NB4 (cell line): ENCODE results near the gene LSM11.
A peak's percentile ranks its signal among the peaks of the same experiment; 100 is the strongest.

Experiments
- DNase-seq: peaks from one replicate; pipeline ENCODE4 v3.0.0; 2010; ENCODE audit warnings: low read depth
- H3K4me3 ChIP-seq: one replicate; pipeline ENCODE4 v1.5.1; 2011; ENCODE audit warnings: mild to moderate bottlenecking, low read depth, low read length, moderate library complexity
- MAX ChIP-seq: IDR thresholded peaks from 2 replicates; pipeline ENCODE4 v1.6.1; 2011; ENCODE audit warnings: low read depth, low read length
- MYC ChIP-seq: IDR thresholded peaks from 2 replicates; pipeline ENCODE4 v1.6.1; 2011; ENCODE audit warnings: low read depth, low read length
- POLR2A ChIP-seq: IDR thresholded peaks from 2 replicates; pipeline ENCODE4 v1.6.1; 2011; ENCODE audit warnings: mild to moderate bottlenecking; ENCODE audit not compliant: insufficient read length; ENCODE audit errors: extremely low read depth
- TF ChIP-seq, protein P1 (sequence below): IDR thresholded peaks from one replicate; pipeline ENCODE4 v1.5.1; 2012; ENCODE audit warnings: low read depth, low read length

LSM11 gene

DNA sequence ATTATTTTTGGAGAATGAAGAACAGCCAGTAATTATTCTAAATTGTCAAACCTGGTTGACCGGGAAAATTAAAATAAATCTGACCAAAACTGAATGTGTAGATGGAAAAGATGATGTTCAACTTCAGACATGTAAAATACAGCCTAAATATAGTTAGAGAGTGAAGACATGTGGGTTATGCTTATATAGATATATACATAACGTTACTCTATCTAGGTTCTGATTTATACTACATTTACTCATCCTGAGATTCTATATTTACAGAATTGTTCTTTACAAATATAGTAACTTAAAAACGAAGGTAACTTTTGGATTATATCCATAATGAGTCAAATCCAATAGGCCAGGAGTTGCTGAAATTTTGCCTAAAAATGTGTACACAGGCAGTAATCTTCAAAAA is 33.1 kb upstream of the LSM11 start:
- TF ChIP-seq POLR2A (no peak), MYC (no peak), MAX (no peak)
- TF ChIP-seq, protein P1, sequence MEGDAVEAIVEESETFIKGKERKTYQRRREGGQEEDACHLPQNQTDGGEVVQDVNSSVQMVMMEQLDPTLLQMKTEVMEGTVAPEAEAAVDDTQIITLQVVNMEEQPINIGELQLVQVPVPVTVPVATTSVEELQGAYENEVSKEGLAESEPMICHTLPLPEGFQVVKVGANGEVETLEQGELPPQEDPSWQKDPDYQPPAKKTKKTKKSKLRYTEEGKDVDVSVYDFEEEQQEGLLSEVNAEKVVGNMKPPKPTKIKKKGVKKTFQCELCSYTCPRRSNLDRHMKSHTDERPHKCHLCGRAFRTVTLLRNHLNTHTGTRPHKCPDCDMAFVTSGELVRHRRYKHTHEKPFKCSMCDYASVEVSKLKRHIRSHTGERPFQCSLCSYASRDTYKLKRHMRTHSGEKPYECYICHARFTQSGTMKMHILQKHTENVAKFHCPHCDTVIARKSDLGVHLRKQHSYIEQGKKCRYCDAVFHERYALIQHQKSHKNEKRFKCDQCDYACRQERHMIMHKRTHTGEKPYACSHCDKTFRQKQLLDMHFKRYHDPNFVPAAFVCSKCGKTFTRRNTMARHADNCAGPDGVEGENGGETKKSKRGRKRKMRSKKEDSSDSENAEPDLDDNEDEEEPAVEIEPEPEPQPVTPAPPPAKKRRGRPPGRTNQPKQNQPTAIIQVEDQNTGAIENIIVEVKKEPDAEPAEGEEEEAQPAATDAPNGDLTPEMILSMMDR = no peak
- no peak overlapping the region for H3K4me3 ChIP-seq
- DNase-seq = no peak

DNA sequence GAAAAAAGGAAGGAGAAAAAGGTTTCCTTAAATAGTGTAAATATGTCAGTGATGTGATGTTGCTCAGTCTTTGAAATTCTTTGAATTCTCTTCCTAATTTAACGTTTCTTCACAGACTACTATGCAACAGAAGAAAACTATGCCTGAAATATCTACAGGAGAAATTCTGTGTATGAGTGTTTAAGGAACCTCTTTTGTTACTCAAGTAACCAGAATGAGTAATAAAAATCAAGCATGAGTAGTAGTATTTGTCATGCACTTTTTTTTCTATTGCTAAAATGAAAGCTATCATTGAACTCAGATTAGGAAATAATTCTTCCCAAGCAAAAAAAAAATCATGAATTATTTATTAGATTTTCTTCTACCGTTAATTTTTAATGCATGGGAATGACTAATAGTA is 32.6 kb upstream of the LSM11 start:
- DNase-seq = no peak
- no peak overlapping the region for H3K4me3 ChIP-seq
- no peak for TF ChIP-seq MYC
- no peak for TF ChIP-seq MAX
- TF ChIP-seq, protein P1 = no peak
- no peak for TF ChIP-seq POLR2A

DNA sequence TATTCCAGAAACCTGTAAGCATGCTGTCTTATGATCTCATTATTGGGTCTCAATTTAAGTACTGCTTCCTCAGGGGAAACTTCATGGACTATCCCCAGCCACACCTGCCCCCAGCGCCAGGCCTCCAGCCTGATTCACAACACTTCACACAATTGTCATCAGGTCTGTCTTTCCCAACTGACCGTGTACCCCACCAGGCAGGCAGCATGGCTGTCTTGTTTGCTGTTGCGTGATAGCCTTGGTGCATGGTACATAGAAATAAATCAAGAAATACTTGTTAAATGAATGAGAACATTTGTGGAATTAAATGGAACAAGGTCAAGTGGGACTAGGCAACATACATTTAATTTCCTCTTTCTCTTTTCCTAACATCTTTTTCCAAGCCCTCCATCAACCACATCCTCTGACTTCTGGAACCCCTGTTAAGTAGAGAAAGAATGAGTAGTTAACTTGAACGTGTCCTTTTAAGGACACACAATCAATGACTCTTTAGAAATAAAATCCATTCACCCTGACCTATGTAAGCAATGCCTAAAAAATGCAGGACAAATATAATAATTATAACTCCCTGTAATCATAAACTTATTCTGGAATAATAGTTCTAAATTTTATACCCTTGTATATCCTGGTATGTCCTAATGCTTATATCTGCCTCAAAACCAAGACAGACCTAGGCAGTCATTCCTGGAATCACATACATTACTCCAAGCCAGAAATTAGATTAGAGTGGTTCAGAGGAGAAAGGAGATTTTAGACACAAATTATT is 29.5 kb upstream of the LSM11 start:
- DNase-seq = no peak
- TF ChIP-seq MAX (no peak), POLR2A (no peak), MYC (no peak)
- TF ChIP-seq, protein P1 = no peak
- H3K4me3 ChIP-seq = no peak overlapping the region

GRCh38 chr5:157714596-157714864 is 29.0 kb upstream of the LSM11 start:
- TF ChIP-seq POLR2A = no peak
- no peak overlapping the region for H3K4me3 ChIP-seq
- no peak for DNase-seq

DNA sequence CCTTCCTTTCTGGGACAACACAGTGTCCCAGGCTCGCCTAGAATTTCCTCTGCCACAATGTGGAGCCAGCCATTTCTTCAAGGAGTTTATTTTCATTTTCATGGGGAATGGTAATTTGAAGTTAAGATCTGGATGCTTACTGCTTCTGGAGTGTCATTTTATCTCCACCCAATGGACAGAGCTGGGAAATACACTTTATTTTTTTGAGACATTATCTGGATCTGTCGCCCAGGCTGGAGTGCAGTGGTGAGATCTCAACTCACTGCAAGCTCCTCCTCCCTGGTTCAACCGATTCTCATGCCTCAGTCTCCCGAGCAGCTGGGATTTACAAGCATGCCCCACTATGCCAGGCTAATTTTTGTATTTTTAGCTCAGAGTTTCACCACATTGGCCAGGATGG is 25.0 kb upstream of the LSM11 start:
- H3K4me3 ChIP-seq = no peak overlapping the region
- DNase-seq = peak; percentile 47
- TF ChIP-seq MAX (no peak), POLR2A (no peak), MYC (no peak)
- TF ChIP-seq, protein P1 = no peak

DNA sequence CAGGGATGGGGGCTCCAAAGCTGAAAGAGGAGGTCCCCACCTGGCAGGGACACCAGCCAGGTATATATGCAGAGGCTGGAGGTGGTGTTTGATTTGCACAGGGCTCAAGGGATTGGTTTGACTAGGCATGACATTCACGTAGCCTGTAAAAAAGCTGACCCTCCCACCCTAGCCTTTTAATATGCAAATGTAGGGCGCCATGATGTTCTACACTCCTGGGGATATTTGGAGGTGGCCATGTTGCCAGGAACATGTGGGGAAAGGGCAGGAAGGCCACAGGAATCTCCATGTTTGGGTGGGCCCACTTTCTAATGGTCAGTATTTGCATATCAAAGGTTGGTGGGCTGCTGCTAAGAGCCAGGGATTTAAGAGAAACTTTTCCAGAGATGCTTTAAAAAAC is 24.3 kb upstream of the LSM11 start:
- DNase-seq = no peak
- no peak overlapping the region for H3K4me3 ChIP-seq
- TF ChIP-seq POLR2A (no peak), MYC (no peak), MAX (no peak)
- TF ChIP-seq, protein P1 = no peak
